HEK293 (cell line): Measurements from ENCODE around the gene NINL.
A peak's percentile ranks its signal among the peaks of the same experiment; 100 is the strongest.

Experiments
- AEBP2 ChIP-seq: fragments of 450-650 bp; formaldehyde crosslinking; IDR thresholded peaks from 2 replicates; pipeline ENCODE4 v1.5.1; 2016; ENCODE audit warnings: missing biosample characterization, missing genetic modification characterization, borderline replicate concordance
- BCL11A ChIP-seq: fragments of 450-650 bp; formaldehyde crosslinking; IDR thresholded peaks from 2 replicates; pipeline ENCODE4 v1.5.1; 2016; ENCODE audit warnings: low read depth, missing biosample characterization, missing genetic modification characterization
- CTCF ChIP-seq: fragments of 450-650 bp; formaldehyde crosslinking; IDR thresholded peaks from 2 replicates; pipeline ENCODE4 v1.5.1; 2016; ENCODE audit warnings: missing biosample characterization, missing genetic modification characterization
- ELK4 ChIP-seq: IDR thresholded peaks from 2 replicates; pipeline ENCODE4 v1.6.1; 2011; ENCODE audit warnings: mild to moderate bottlenecking, low read depth, low read length, borderline replicate concordance
- GLIS1 ChIP-seq: fragments of 450-650 bp; formaldehyde crosslinking; IDR thresholded peaks from 2 replicates; pipeline ENCODE4 v1.5.1; 2016; ENCODE audit warnings: missing biosample characterization, missing genetic modification characterization
- GLIS2 ChIP-seq: fragments of 450-650 bp; formaldehyde crosslinking; IDR thresholded peaks from 2 replicates; pipeline ENCODE4 v1.5.1; 2016; ENCODE audit warnings: missing biosample characterization, missing genetic modification characterization
- KLF1 ChIP-seq: fragments of 450-650 bp; formaldehyde crosslinking; IDR thresholded peaks from 2 replicates; pipeline ENCODE4 v1.5.1; 2016; ENCODE audit warnings: missing biosample characterization, missing genetic modification characterization
- KLF17 ChIP-seq: fragments of 450-650 bp; formaldehyde crosslinking; IDR thresholded peaks from 2 replicates; pipeline ENCODE4 v1.5.1; 2016; ENCODE audit warnings: missing biosample characterization, missing genetic modification characterization
- YY1 ChIP-seq: fragments of 450-650 bp; formaldehyde crosslinking; IDR thresholded peaks from 2 replicates; pipeline ENCODE4 v1.5.1; 2018; ENCODE audit warnings: missing biosample characterization, missing genetic modification characterization
- ZBTB17 ChIP-seq: fragments of 450-650 bp; formaldehyde crosslinking; IDR thresholded peaks from 2 replicates; pipeline ENCODE4 v1.5.1; 2016; ENCODE audit warnings: missing biosample characterization, missing genetic modification characterization
- ZEB2 ChIP-seq: fragments of 450-650 bp; formaldehyde crosslinking; IDR thresholded peaks from 2 replicates; pipeline ENCODE4 v1.5.1; 2016; ENCODE audit warnings: missing biosample characterization, missing genetic modification characterization
- ZFHX2 ChIP-seq: fragments of 450-650 bp; formaldehyde crosslinking; conservative IDR thresholded peaks from 2 replicates; pipeline ENCODE4 v1.5.1; 2016; ENCODE audit warnings: missing biosample characterization, missing genetic modification characterization
- ZIC2 ChIP-seq: fragments of 450-650 bp; formaldehyde crosslinking; IDR thresholded peaks from 2 replicates; pipeline ENCODE4 v1.5.1; 2016; ENCODE audit warnings: missing biosample characterization, missing genetic modification characterization
- ZNF146 ChIP-seq: fragments of 450-650 bp; formaldehyde crosslinking; IDR thresholded peaks from 2 replicates; pipeline ENCODE4 v1.5.1; 2016; ENCODE audit warnings: missing biosample characterization, missing genetic modification characterization
- ZNF280D ChIP-seq: fragments of 450-650 bp; formaldehyde crosslinking; IDR thresholded peaks from 2 replicates; pipeline ENCODE4 v1.5.1; 2016; ENCODE audit warnings: missing biosample characterization, missing genetic modification characterization
- ZNF292 ChIP-seq: fragments of 450-650 bp; formaldehyde crosslinking; IDR thresholded peaks from 2 replicates; pipeline ENCODE4 v1.5.1; 2016; ENCODE audit warnings: low read depth, missing biosample characterization, missing genetic modification characterization, borderline replicate concordance
- ZNF311 ChIP-seq: fragments of 450-650 bp; formaldehyde crosslinking; IDR thresholded peaks from 2 replicates; pipeline ENCODE4 v1.5.1; 2017; ENCODE audit warnings: missing biosample characterization, missing genetic modification characterization, borderline replicate concordance
- ZNF324 ChIP-seq: fragments of 450-650 bp; formaldehyde crosslinking; IDR thresholded peaks from 2 replicates; pipeline ENCODE4 v1.5.1; 2016; ENCODE audit warnings: missing biosample characterization, missing genetic modification characterization
- ZNF37A ChIP-seq: fragments of 450-650 bp; IDR thresholded peaks from 2 replicates; pipeline ENCODE4 v1.5.1; 2018; ENCODE audit warnings: missing biosample characterization, missing genetic modification characterization
- ZNF501 ChIP-seq: fragments of 450-650 bp; formaldehyde crosslinking; IDR thresholded peaks from 2 replicates; pipeline ENCODE4 v1.5.1; 2016; ENCODE audit warnings: missing biosample characterization, missing genetic modification characterization
- ZNF510 ChIP-seq: fragments of 450-650 bp; formaldehyde crosslinking; IDR thresholded peaks from 2 replicates; pipeline ENCODE4 v1.5.1; 2018; ENCODE audit warnings: mild to moderate bottlenecking, missing genetic modification characterization, missing biosample characterization; ENCODE audit not compliant: insufficient replicate concordance
- ZNF530 ChIP-seq: fragments of 450-650 bp; formaldehyde crosslinking; IDR thresholded peaks from 2 replicates; pipeline ENCODE4 v1.5.1; 2016; ENCODE audit warnings: low read depth, missing biosample characterization, missing genetic modification characterization
- ZNF658 ChIP-seq: fragments of 450-650 bp; formaldehyde crosslinking; IDR thresholded peaks from 2 replicates; pipeline ENCODE4; 2016; ENCODE audit warnings: missing biosample characterization, missing genetic modification characterization
- ZNF660 ChIP-seq: fragments of 450-650 bp; IDR thresholded peaks from 2 replicates; pipeline ENCODE4 v1.5.1; 2018; ENCODE audit warnings: missing biosample characterization, mild to moderate bottlenecking, missing genetic modification characterization
- ZNF677 ChIP-seq: fragments of 450-650 bp; IDR thresholded peaks from 2 replicates; pipeline ENCODE4 v1.5.0; 2018; ENCODE audit warnings: missing biosample characterization, mild to moderate bottlenecking, missing genetic modification characterization, moderate library complexity
- ZNF707 ChIP-seq: fragments of 450-650 bp; formaldehyde crosslinking; IDR thresholded peaks from 2 replicates; pipeline ENCODE4 v1.5.1; 2016; ENCODE audit warnings: missing biosample characterization, missing genetic modification characterization
- ZNF76 ChIP-seq: fragments of 450-650 bp; formaldehyde crosslinking; IDR thresholded peaks from 2 replicates; pipeline ENCODE4; 2016; ENCODE audit warnings: low read depth, missing biosample characterization, missing genetic modification characterization, borderline replicate concordance
- ZNF792 ChIP-seq: fragments of 450-650 bp; formaldehyde crosslinking; IDR thresholded peaks from 2 replicates; pipeline ENCODE4 v1.5.1; 2016; ENCODE audit warnings: missing biosample characterization, missing genetic modification characterization
- ZNF830 ChIP-seq: fragments of 450-650 bp; IDR thresholded peaks from 2 replicates; pipeline ENCODE4 v1.5.0; 2018; ENCODE audit warnings: missing biosample characterization, missing genetic modification characterization, low read depth, mild to moderate bottlenecking, moderate library complexity

Gene NINL

GRCh38 chr20:25623736-25624499 lies 38.6 kb upstream of the NINL start, which contains the start of gene NANP (continued):
- TF ChIP-seq ZNF280D (tag by site-specific recombination): no peak
- no peak for TF ChIP-seq ELK4
- peak; percentile 94 for TF ChIP-seq GLIS2 (tag by site-specific recombination)
- peak; percentile 83 for TF ChIP-seq ZIC2
- TF ChIP-seq ZNF501 (tag by site-specific recombination): peak; percentile 89
- peak; percentile 72; the same call in 1 of the 2 replicates for TF ChIP-seq KLF17 (tag by site-specific recombination)
- no peak for TF ChIP-seq ZNF37A (tag by site-specific recombination)
- peak; percentile 14; the same call in 1 of the 2 replicates for TF ChIP-seq ZNF707 (tag by site-specific recombination)
- peak; percentile 40 for TF ChIP-seq ZEB2
- no peak for TF ChIP-seq ZNF658 (tag by site-specific recombination)
- TF ChIP-seq ZNF660 (tag by site-specific recombination): no peak
- 0 out of 2 replicates have a peak, but pooled peaks have one; percentile 48 for TF ChIP-seq BCL11A (tag by site-specific recombination)
- peak; percentile 72 for TF ChIP-seq GLIS1 (tag by site-specific recombination)
- no peak for TF ChIP-seq AEBP2 (tag by site-specific recombination)
- peak; percentile 80 for TF ChIP-seq YY1
- TF ChIP-seq ZNF510 (tag by site-specific recombination): no peak
- no peak for TF ChIP-seq ZNF830 (tag by site-specific recombination)
- peak; percentile 73 for TF ChIP-seq ZNF76
- no peak for TF ChIP-seq ZNF311 (tag by site-specific recombination)
- peak; percentile 41; the same call in 1 of the 2 replicates for TF ChIP-seq ZFHX2
- TF ChIP-seq ZNF530 (tag by site-specific recombination): no peak
- TF ChIP-seq CTCF: peak; percentile 44; the same call in 1 of the 2 replicates
- 0 out of 2 replicates have a peak, but pooled peaks have one; percentile 29 for TF ChIP-seq ZNF324
- TF ChIP-seq ZBTB17 (tag by site-specific recombination): peak; percentile 82
- 0 out of 2 replicates have a peak, but pooled peaks have one; percentile 31 for TF ChIP-seq ZNF146 (tag by site-specific recombination)
- peak; percentile 98 for TF ChIP-seq KLF1 (tag by site-specific recombination)
- TF ChIP-seq ZNF677: peak; percentile 86
- TF ChIP-seq ZNF292 (tag by site-specific recombination): no peak
- 0 out of 2 replicates have a peak, but pooled peaks have one; percentile 29 for TF ChIP-seq ZNF792 (tag by site-specific recombination)
